Caco-2 (cell line): ENCODE results near the gene SELENON. TPM values are rescaled to one million over a fixed set of nuclear protein-coding genes. Genes with fewer than 3 reads are reported as not detected.
A peak's percentile ranks its signal among the peaks of the same experiment; 100 is the strongest.

Experiments used
- BruUV-seq: library from RNA; stranded (reverse); fragments of 400-500 nt; replicated peaks from 2 replicates; lab custom pipeline; 2021; lab: Mats Ljungman, UMichigan
- CTCF ChIA-PET: fragments of 300-600 bp; sonication (Branson Sonifier 250); formaldehyde crosslinking; loops from one replicate; lab custom pipeline; 2022; ENCODE audit warnings: antibody characterized with exemption; lab: Charles Lee
- POLR2A ChIA-PET: fragments of 300-600 bp; sonication (Branson Sonifier 250); formaldehyde crosslinking; loops from one replicate; lab custom pipeline; 2022; ENCODE audit warnings: antibody characterized with exemption; lab: Charles Lee
- DNase-seq, 2 experiments: peaks; one replicate each; pipeline versions ENCODE4 v3.0.0 to v3.0.0-alpha.2; 2020 to 2022
- H3K27me3 ChIP-seq: replicated peaks from 2 replicates; pipeline ENCODE4 v1.6.0; 2011; ENCODE audit warnings: low read length; ENCODE audit not compliant: control insufficient read depth, insufficient read depth
- H3K36me3 ChIP-seq: 2 replicates; pipeline ENCODE4 v1.5.1; 2011; ENCODE audit warnings: low read length; ENCODE audit not compliant: control insufficient read depth, insufficient read depth
- H3K4me1 ChIP-seq: fragments of 250-450 bp; sonication (Bioruptor Pico); 2 replicates; pipeline ENCODE4 v1.5.1; 2020; ENCODE audit warnings: mild to moderate bottlenecking
- H3K4me3 ChIP-seq: 2 replicates; pipeline ENCODE4 v1.5.1; 2011; ENCODE audit warnings: low read depth, mild to moderate bottlenecking, control low read depth, low read length
- H3K9me3 ChIP-seq: fragments of 250-450 bp; sonication (Bioruptor Pico); 2 replicates; pipeline ENCODE4 v1.5.1; 2020; ENCODE audit warnings: mild to moderate bottlenecking, moderate library complexity
- H3K27ac Mint-ChIP-seq: one replicate; pipeline ENCODE4 v1.8.0; 2022; ENCODE audit warnings: mixed read lengths; ENCODE audit not compliant: unreplicated experiment
- H3K27me3 Mint-ChIP-seq: one replicate; pipeline ENCODE4 v1.8.0; 2022; ENCODE audit warnings: mixed read lengths; ENCODE audit not compliant: insufficient read depth, unreplicated experiment
- H3K36me3 Mint-ChIP-seq: one replicate; pipeline ENCODE4 v1.8.0; 2022; ENCODE audit warnings: mild to moderate bottlenecking, mixed read lengths; ENCODE audit not compliant: insufficient read depth, unreplicated experiment
- H3K4me1 Mint-ChIP-seq: one replicate; pipeline ENCODE4 v1.8.0; 2022; ENCODE audit warnings: low read depth, mixed read lengths; ENCODE audit not compliant: unreplicated experiment
- H3K4me3 Mint-ChIP-seq: one replicate; pipeline ENCODE4 v1.8.0; 2022; ENCODE audit warnings: mild to moderate bottlenecking, moderate library complexity, mixed read lengths; ENCODE audit not compliant: unreplicated experiment
- H3K9me3 Mint-ChIP-seq: one replicate; pipeline ENCODE4 v1.8.0; 2022; ENCODE audit warnings: mixed read lengths; ENCODE audit not compliant: unreplicated experiment
- intact Hi-C: fragments of 100-400 bp; cut with micrococcal nuclease; formaldehyde crosslinking; loops from one replicate; pipeline ENCODE4 v1.10.0; 2022; ENCODE audit not compliant: unreplicated experiment
- total RNA-seq: library from RNA; stranded (reverse); gene quantifications from 2 replicates; pipeline ENCODE4 v1.2.3, GENCODE V29; 2022
- TF ChIP-seq, protein P1 (sequence below), 2 experiments: fragments of 200-600 bp in 1 of 2; IDR thresholded peaks; 1 replicate in 1 of 2; 2 replicates in 1 of 2; pipeline versions ENCODE4 v1.5.1 to v1.8.0; 2011 to 2022; ENCODE audit warnings: antibody characterized with exemption in 1 of 2, control low read depth in 1 of 2, inconsistent platforms in 1 of 2, low read depth in 1 of 2, low read length in 1 of 2, mild to moderate bottlenecking in 1 of 2, moderate library complexity in 1 of 2; ENCODE audit not compliant: insufficient read depth in 1 of 2, severe bottlenecking in 1 of 2, unreplicated experiment in 1 of 2

Gene SELENON
- total RNA-seq, 1 experiment from 2014 or later = 58.3 TPM

DNA sequence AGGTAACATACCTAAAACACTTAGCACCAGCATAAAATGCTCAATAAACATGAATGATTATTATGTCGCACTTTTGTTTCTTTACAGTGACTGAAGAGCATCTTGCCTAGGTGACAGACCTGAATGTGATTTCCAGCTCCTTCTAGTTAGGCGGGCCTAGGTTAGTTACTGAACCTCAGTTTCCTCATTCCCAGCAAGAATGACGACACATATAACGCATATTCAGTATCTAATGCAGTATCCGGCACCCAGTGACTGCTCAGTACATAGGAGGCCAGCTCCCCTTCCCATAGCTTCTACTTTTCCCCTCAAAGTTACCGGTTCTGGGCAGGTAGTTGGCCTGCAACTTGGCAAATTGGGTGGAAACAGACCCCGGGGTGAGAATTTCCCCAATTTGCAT is 58.5 kb downstream of the SELENON start:
- Mint-ChIP-seq H3K27ac (peak overlapping the region; percentile 96), H3K4me1 (peaks cover 6% of the 10 kb centered on the region), H3K4me3 (peak overlapping the region; percentile 98), H3K36me3 (peaks cover 29% of the 10 kb centered on the region), H3K9me3 (no peaks in the 10 kb centered on the region), H3K27me3 (no peaks in the 10 kb centered on the region)
- TF ChIP-seq, protein P1, sequence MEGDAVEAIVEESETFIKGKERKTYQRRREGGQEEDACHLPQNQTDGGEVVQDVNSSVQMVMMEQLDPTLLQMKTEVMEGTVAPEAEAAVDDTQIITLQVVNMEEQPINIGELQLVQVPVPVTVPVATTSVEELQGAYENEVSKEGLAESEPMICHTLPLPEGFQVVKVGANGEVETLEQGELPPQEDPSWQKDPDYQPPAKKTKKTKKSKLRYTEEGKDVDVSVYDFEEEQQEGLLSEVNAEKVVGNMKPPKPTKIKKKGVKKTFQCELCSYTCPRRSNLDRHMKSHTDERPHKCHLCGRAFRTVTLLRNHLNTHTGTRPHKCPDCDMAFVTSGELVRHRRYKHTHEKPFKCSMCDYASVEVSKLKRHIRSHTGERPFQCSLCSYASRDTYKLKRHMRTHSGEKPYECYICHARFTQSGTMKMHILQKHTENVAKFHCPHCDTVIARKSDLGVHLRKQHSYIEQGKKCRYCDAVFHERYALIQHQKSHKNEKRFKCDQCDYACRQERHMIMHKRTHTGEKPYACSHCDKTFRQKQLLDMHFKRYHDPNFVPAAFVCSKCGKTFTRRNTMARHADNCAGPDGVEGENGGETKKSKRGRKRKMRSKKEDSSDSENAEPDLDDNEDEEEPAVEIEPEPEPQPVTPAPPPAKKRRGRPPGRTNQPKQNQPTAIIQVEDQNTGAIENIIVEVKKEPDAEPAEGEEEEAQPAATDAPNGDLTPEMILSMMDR (IDR thresholded peaks at IDR 0.05; ENCODE audit: insufficient read depth in 1 of 2, low read depth in 1 of 2, low read length in 1 of 2, severe bottlenecking in 1 of 2, unreplicated experiment in 1 of 2) = no peak
- H3K27me3 ChIP-seq = no peaks in the 10 kb centered on the region
- no peak for DNase-seq
- no peaks in the 10 kb centered on the region; the same call in 1 of the 2 replicates for H3K9me3 ChIP-seq
- H3K36me3 ChIP-seq = no peaks in the 10 kb centered on the region
- TSS peak; percentile 35 for BruUV-seq
- peaks cover 6% of the 10 kb centered on the region; the same call in 1 of the 2 replicates for H3K4me1 ChIP-seq
- H3K4me3 ChIP-seq = peak overlapping the region; percentile 74
- POLR2A ChIA-PET = interaction anchor here (0.6 kb wide), 1 partner anchor 375 kb away, joined by 3 read pairs; no protein-coding TSS in a partner anchor
- intact Hi-C loops = loop anchor here (2.0 kb wide), 1 partner anchor 16 kb away; the partner anchor contains the start of gene PAQR7
- CTCF ChIA-PET = no interaction called here

DNA sequence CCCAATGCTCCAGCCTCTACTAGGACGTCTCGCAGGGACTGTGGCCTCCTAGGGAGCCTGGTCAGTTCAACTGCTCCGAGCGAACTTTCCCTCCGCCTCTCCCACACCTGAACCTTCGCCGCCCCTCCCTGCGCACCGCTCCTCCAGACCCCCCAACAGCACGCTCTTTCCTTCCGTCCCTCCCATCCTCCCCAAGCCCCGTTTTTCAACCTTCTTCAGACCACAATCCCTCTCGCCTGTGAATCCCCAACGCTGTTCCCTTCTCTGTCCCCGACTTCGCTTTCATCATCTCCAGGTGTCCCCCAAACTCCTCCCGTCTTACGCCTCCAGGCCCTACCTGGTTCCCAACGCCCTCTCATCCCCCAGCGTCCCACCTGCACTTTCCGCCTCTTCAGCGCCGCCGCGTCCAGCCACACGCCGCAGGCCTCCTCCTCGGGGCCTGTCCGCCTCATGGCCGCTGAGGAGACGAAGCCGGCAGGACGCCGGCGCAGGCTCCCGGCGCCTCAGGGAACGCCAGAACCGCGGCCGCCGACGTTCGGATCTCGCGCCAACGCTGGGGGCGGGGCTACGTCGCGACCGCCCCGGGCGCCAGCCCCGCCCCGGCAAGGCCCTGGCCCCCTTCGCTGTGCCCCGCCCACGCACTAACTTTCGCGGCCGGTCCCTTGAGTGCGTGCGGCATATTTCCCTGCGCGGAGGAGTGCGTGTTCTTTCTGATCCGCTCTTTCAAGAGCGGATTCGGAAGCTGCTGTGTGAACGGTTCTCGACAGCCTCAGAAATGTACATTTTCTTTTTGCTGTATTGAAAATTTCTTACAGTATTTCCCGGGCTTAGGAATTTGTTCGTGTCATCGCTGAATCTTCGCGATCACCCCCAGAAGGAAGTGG is 59.2 kb downstream of the SELENON start, which contains the start of gene AUNIP:
Gene AUNIP (minus strand): TSS at position 552 of the 884 bp plus-strand sequence. CDS start 100 bp downstream, at position 452.
- no peaks in the 10 kb centered on the region for H3K9me3 Mint-ChIP-seq
- Histone ChIP-seq H3K27me3 (no peaks in the 10 kb centered on the region), H3K9me3 (no peaks in the 10 kb centered on the region; the same call in 1 of the 2 replicates), H3K4me1 (peaks cover 6% of the 10 kb centered on the region; the same call in 1 of the 2 replicates), H3K36me3 (no peaks in the 10 kb centered on the region; the same call in 1 of the 2 replicates), H3K4me3 (peak within 1 kb of the TSS; percentile 74)
- peak within 1 kb of the TSS; percentile 96 for H3K27ac Mint-ChIP-seq
- CTCF ChIA-PET = no interaction called here
- no TSS peak for BruUV-seq
- POLR2A ChIA-PET = interaction anchor here (0.6 kb wide), 1 partner anchor 374 kb away, joined by 3 read pairs; no protein-coding TSS in a partner anchor
- H3K36me3 Mint-ChIP-seq = peaks cover 29% of the 10 kb centered on the region
- peak; percentile 78 to 91 for DNase-seq
- no peaks in the 10 kb centered on the region for H3K27me3 Mint-ChIP-seq
- H3K4me3 Mint-ChIP-seq = peak within 1 kb of the TSS; percentile 98
- peaks cover 6% of the 10 kb centered on the region for H3K4me1 Mint-ChIP-seq
- intact Hi-C loops = loop anchor here (2.0 kb wide), 1 partner anchor 16 kb away; the partner anchor contains the start of gene PAQR7
- TF ChIP-seq, protein P1 (IDR thresholded peaks at IDR 0.05; ENCODE audit: insufficient read depth in 1 of 2, low read depth in 1 of 2, low read length in 1 of 2, severe bottlenecking in 1 of 2, unreplicated experiment in 1 of 2) = no peak
